HepG2 (cell line): ENCODE results near the gene PPIA.

Experiments
- CTCF ChIP-seq: sonication (generic); formaldehyde crosslinking; IDR thresholded peaks from 2 replicates; pipeline ENCODE4 v1.5.0; 2020; ENCODE audit warnings: mild to moderate bottlenecking, missing genetic modification reagents, moderate library complexity
- DPF2 ChIP-seq: sonication (generic); formaldehyde crosslinking; IDR thresholded peaks from 2 replicates; pipeline ENCODE4 v1.4.0; 2020; ENCODE audit warnings: mild to moderate bottlenecking, low read depth, missing genetic modification reagents, borderline replicate concordance
- EP300 ChIP-seq, 3 experiments: sonication (generic) in 1 of 3; formaldehyde crosslinking in 1 of 3; IDR thresholded peaks; 2 replicates each; pipeline versions ENCODE4 v1.5.1 to v1.6.1; 2011 to 2020; ENCODE audit warnings: low read depth in 2 of 3, low read length in 2 of 3, borderline replicate concordance in 1 of 3, improper control_type of control experiment in 1 of 3, mild to moderate bottlenecking in 1 of 3, missing genetic modification reagents in 1 of 3, moderate library complexity in 1 of 3
- POLR2AphosphoS5 ChIP-seq: IDR thresholded peaks from 2 replicates; pipeline ENCODE4 v1.6.1; 2012; ENCODE audit warnings: low read depth, low read length
- ZBTB33 ChIP-seq: sonication (generic); formaldehyde crosslinking; IDR thresholded peaks from 2 replicates; pipeline ENCODE4 v1.4.0; 2020; ENCODE audit warnings: missing genetic modification reagents
- ZNF124 ChIP-seq: sonication (generic); formaldehyde crosslinking; IDR thresholded peaks from 2 replicates; pipeline ENCODE4 v1.4.0; 2020; ENCODE audit warnings: missing genetic modification reagents

DNA sequence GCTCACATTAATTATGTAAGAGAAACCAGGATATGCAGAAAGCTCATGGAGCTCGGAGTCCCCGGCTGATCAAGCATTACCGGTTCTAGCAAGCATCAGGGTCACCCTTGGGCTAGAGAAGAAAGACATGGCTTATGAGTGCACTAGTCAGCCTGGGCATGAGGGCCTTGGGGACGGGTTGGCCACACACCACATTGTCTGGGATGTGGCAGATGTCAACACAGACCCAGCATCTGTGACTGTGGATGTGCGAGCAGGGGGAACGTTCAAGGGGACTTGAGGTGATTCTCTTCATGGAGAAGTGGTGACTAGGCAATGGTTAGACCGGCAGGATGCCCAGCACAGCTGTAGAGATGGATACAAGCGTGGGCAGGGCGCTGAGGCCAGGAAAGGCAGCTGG is 34.2 kb upstream of the PPIA start:
- TF ChIP-seq POLR2AphosphoS5 (no peak), CTCF (CRISPR knock-in tag) (no peak), EP300 (IDR thresholded peaks at IDR 0.05; ENCODE audit: low read depth in 2 of 2, low read length in 2 of 2) (no peak), EP300 (CRISPR knock-in tag; IDR thresholded peaks at IDR 0.05; ENCODE audit: borderline replicate concordance) (no peak), ZBTB33 (no peak), DPF2 (CRISPR knock-in tag) (no peak), ZNF124 (CRISPR knock-in tag) (no peak)
